SK-N-SH treated with all-trans-retinoic acid at 6 μM for 48 hours (cell line): ENCODE data around the gene ANKRD34B.

Experiments
- ARNTL ChIP-seq: fragments of 450-650 bp; formaldehyde crosslinking; IDR thresholded peaks from 2 replicates; pipeline ENCODE4 v1.5.0; 2020; ENCODE audit warnings: low read depth, mild to moderate bottlenecking, moderate library complexity, borderline replicate concordance
- BACH2 ChIP-seq: fragments of 250-450 bp; sonication (Bioruptor Pico); IDR thresholded peaks from 2 replicates; pipeline ENCODE4 v1.9.0; 2021; ENCODE audit warnings: mild to moderate bottlenecking, borderline replicate concordance
- ESRRG ChIP-seq: fragments of 250-450 bp; sonication (Bioruptor Pico); IDR thresholded peaks from 2 replicates; pipeline ENCODE4 v1.6.1; 2021; ENCODE audit warnings: mild to moderate bottlenecking
- ISL1 ChIP-seq: fragments of 250-450 bp; sonication (Bioruptor Pico); IDR thresholded peaks from 2 replicates; pipeline ENCODE4 v2.1.2; 2022; ENCODE audit warnings: mild to moderate bottlenecking, moderate library complexity
- OSR1 ChIP-seq: fragments of 250-450 bp; sonication (Bioruptor Pico); IDR thresholded peaks from 2 replicates; pipeline ENCODE4 v1.8.0; 2022; ENCODE audit warnings: moderate library complexity, mild to moderate bottlenecking, inconsistent platforms
- RARB ChIP-seq: fragments of 250-450 bp; sonication (Bioruptor Pico); IDR thresholded peaks from 2 replicates; pipeline ENCODE4 v1.8.0; 2021; ENCODE audit warnings: mild to moderate bottlenecking, moderate library complexity
- SNAI2 ChIP-seq: fragments of 250-450 bp; sonication (Bioruptor Pico); IDR thresholded peaks from 2 replicates; pipeline ENCODE4 v1.5.0; 2020; ENCODE audit warnings: mild to moderate bottlenecking, moderate library complexity
- TOX ChIP-seq: fragments of 250-450 bp; sonication (Bioruptor Pico); IDR thresholded peaks from 2 replicates; pipeline ENCODE4 v1.8.0; 2021; ENCODE audit warnings: mild to moderate bottlenecking, moderate library complexity, borderline replicate concordance
- TF ChIP-seq, protein P1 (sequence below): fragments of 250-450 bp; sonication (Bioruptor Pico); IDR thresholded peaks from 2 replicates; pipeline ENCODE4 v1.5.1; 2020; ENCODE audit warnings: low read depth, mild to moderate bottlenecking, moderate library complexity
- TF ChIP-seq, protein P2 (sequence below): fragments of 250-450 bp; sonication (Bioruptor Pico); IDR thresholded peaks from 2 replicates; pipeline ENCODE4 v1.8.0; 2021; ENCODE audit warnings: low read depth, mild to moderate bottlenecking, moderate library complexity, borderline replicate concordance
- TF ChIP-seq, protein P3 (sequence below): fragments of 250-450 bp; sonication (Bioruptor Pico); IDR thresholded peaks from 2 replicates; pipeline ENCODE4 v1.8.0; 2020; ENCODE audit warnings: mild to moderate bottlenecking, moderate library complexity, borderline replicate concordance

DNA sequence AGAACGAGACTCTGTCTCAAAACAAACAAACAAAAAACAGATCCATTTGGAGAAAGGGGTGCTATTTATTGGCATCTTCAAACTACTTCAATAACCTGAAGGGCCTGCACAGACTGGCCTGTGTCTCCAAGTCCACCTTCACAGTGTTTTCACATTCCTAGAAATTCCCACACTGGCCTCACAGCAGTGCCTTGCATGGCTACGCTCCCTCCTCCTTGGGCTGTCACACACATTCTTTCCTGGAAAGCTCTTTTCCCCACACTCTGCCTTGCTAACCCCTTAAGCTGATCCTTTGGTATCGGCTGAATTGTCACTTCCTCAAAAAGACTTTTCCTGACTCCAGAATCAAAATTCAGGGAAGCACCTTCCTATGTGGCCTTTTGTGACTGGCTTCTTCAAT, 62.4 kb downstream of the ANKRD34B start:
- no peak for TF ChIP-seq ARNTL (CRISPR knock-in tag)
- no peak for TF ChIP-seq ESRRG
- TF ChIP-seq TOX (CRISPR knock-in tag) = no peak
- TF ChIP-seq OSR1 (CRISPR knock-in tag) = no peak
- TF ChIP-seq, protein P1, sequence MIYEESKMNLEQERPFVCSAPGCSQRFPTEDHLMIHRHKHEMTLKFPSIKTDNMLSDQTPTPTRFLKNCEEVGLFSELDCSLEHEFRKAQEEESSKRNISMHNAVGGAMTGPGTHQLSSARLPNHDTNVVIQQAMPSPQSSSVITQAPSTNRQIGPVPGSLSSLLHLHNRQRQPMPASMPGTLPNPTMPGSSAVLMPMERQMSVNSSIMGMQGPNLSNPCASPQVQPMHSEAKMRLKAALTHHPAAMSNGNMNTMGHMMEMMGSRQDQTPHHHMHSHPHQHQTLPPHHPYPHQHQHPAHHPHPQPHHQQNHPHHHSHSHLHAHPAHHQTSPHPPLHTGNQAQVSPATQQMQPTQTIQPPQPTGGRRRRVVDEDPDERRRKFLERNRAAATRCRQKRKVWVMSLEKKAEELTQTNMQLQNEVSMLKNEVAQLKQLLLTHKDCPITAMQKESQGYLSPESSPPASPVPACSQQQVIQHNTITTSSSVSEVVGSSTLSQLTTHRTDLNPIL (CRISPR knock-in tag) = no peak
- no peak for TF ChIP-seq SNAI2 (CRISPR knock-in tag)
- TF ChIP-seq, protein P2, sequence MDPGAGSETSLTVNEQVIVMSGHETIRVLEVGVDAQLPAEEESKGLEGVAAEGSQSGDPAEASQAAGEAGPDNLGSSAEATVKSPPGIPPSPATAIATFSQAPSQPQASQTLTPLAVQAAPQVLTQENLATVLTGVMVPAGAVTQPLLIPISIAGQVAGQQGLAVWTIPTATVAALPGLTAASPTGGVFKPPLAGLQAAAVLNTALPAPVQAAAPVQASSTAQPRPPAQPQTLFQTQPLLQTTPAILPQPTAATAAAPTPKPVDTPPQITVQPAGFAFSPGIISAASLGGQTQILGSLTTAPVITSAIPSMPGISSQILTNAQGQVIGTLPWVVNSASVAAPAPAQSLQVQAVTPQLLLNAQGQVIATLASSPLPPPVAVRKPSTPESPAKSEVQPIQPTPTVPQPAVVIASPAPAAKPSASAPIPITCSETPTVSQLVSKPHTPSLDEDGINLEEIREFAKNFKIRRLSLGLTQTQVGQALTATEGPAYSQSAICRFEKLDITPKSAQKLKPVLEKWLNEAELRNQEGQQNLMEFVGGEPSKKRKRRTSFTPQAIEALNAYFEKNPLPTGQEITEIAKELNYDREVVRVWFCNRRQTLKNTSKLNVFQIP = no peak
- TF ChIP-seq ISL1 (CRISPR knock-in tag) = no peak
- TF ChIP-seq, protein P3, sequence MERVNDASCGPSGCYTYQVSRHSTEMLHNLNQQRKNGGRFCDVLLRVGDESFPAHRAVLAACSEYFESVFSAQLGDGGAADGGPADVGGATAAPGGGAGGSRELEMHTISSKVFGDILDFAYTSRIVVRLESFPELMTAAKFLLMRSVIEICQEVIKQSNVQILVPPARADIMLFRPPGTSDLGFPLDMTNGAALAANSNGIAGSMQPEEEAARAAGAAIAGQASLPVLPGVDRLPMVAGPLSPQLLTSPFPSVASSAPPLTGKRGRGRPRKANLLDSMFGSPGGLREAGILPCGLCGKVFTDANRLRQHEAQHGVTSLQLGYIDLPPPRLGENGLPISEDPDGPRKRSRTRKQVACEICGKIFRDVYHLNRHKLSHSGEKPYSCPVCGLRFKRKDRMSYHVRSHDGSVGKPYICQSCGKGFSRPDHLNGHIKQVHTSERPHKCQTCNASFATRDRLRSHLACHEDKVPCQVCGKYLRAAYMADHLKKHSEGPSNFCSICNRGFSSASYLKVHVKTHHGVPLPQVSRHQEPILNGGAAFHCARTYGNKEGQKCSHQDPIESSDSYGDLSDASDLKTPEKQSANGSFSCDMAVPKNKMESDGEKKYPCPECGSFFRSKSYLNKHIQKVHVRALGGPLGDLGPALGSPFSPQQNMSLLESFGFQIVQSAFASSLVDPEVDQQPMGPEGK = no peak
- TF ChIP-seq BACH2 (CRISPR knock-in tag) = no peak
- no peak for TF ChIP-seq RARB (CRISPR knock-in tag)
